H1 (cell line): Measurements from ENCODE around the gene LEMD1. TPM values are rescaled to one million over a fixed set of nuclear protein-coding genes. Genes with fewer than 3 reads are reported as not detected.

Experiments used
- CTCF ChIA-PET: fragments of 300-600 bp; sonication (Branson Sonifier 250); formaldehyde crosslinking; loops from one replicate; lab custom pipeline; 2021; ENCODE audit not compliant: partially characterized antibody; lab: Charles Lee
- POLR2A ChIA-PET: fragments of 300-600 bp; sonication (Branson Sonifier 250); formaldehyde crosslinking; loops from one replicate; lab custom pipeline; 2021; ENCODE audit warnings: inconsistent platforms; ENCODE audit not compliant: partially characterized antibody; lab: Charles Lee
- DNase-seq, 2 experiments: peaks; one replicate each; pipeline versions ENCODE4 v3.0.0 to v3.0.0-alpha.2; 2010 to 2022; ENCODE audit warnings: low spot score in 2 of 2, low read depth in 1 of 2, mixed read lengths in 1 of 2
- FAIRE-seq: peaks from 2 replicates; lab custom pipeline; 2011; peaks lifted over from hg19 to GRCh38; lab: Jason Lieb, UNC
- H2AFZ ChIP-seq: 2 replicates; pipeline ENCODE4 v1.8.1; 2012; ENCODE audit warnings: low read length, inconsistent platforms
- H2AK5ac ChIP-seq: 2 replicates; pipeline ENCODE4 v1.6.1; 2013; ENCODE audit warnings: low read depth, low read length
- H2BK120ac ChIP-seq: replicated peaks from 2 replicates; pipeline ENCODE3; 2013; ENCODE audit warnings: low read depth, low read length, inconsistent platforms
- H2BK12ac ChIP-seq: 2 replicates; pipeline ENCODE4 v1.6.1; 2013; ENCODE audit warnings: low read depth, low read length
- H2BK15ac ChIP-seq: 2 replicates; pipeline ENCODE4 v1.6.1; 2013; ENCODE audit warnings: low read length
- H2BK20ac ChIP-seq: 2 replicates; pipeline ENCODE4 v1.6.1; 2013; ENCODE audit warnings: low read length
- H2BK5ac ChIP-seq: 2 replicates; pipeline ENCODE4 v1.6.1; 2013; ENCODE audit warnings: low read depth, low read length
- H3K14ac ChIP-seq: 2 replicates; pipeline ENCODE4 v1.6.1; 2013; ENCODE audit warnings: inconsistent platforms; ENCODE audit not compliant: insufficient read length
- H3K18ac ChIP-seq: 2 replicates; pipeline ENCODE4 v1.6.1; 2013; ENCODE audit warnings: low read length; ENCODE audit errors: extremely low read depth
- H3K23ac ChIP-seq: 2 replicates; pipeline ENCODE4 v1.6.1; 2013; ENCODE audit warnings: inconsistent platforms; ENCODE audit not compliant: insufficient read length
- H3K23me2 ChIP-seq: 2 replicates; pipeline ENCODE4 v1.6.1; 2013; ENCODE audit warnings: low read depth, low read length
- H3K27ac ChIP-seq: 2 replicates; pipeline ENCODE4 v1.6.1; 2011; ENCODE audit warnings: low read depth, low read length, inconsistent platforms
- H3K27me3 ChIP-seq, 4 experiments: replicated peaks in 1 of 4; 1 replicate in 1 of 4; 2 replicates in 3 of 4; pipeline versions ENCODE4 v1.6.1 to v1.8.1; 2011 to 2013; ENCODE audit warnings: low read length in 3 of 4, mild to moderate bottlenecking in 3 of 4, inconsistent platforms in 2 of 4, mixed read lengths in 2 of 4, moderate library complexity in 1 of 4; ENCODE audit not compliant: control insufficient read depth in 3 of 4, insufficient read depth in 3 of 4; ENCODE audit errors: extremely low read depth in 1 of 4
- H3K36me3 ChIP-seq, 4 experiments: 2 replicates each; pipeline versions ENCODE4 v1.6.1 to v1.8.1; 2011 to 2013; ENCODE audit warnings: mild to moderate bottlenecking in 4 of 4, low read length in 3 of 4, moderate library complexity in 2 of 4, control low read depth in 1 of 4, inconsistent platforms in 1 of 4; ENCODE audit not compliant: insufficient read depth in 4 of 4, control insufficient read depth in 2 of 4
- H3K4ac ChIP-seq: replicated peaks from 2 replicates; pipeline ENCODE3; 2013; ENCODE audit warnings: low read length, low read depth, mixed read lengths, inconsistent platforms; ENCODE audit not compliant: insufficient read length
- H3K4me1 ChIP-seq, 4 experiments: replicated peaks in 1 of 4; 1 replicate in 1 of 4; 2 replicates in 3 of 4; pipeline versions ENCODE4 v1.6.1 to v1.8.1; 2011 to 2013; ENCODE audit warnings: low read length in 3 of 4, inconsistent platforms in 2 of 4, mixed read lengths in 1 of 4; ENCODE audit not compliant: insufficient read depth in 4 of 4, control insufficient read depth in 3 of 4
- H3K4me2 ChIP-seq, 2 experiments: 2 replicates each; pipeline versions ENCODE4 v1.6.1 to v1.8.1; 2011 to 2013; ENCODE audit warnings: low read depth in 2 of 2, low read length in 2 of 2, control low read depth in 1 of 2, inconsistent platforms in 1 of 2, mild to moderate bottlenecking in 1 of 2; ENCODE audit not compliant: insufficient read depth in 1 of 2
- H3K4me3 ChIP-seq, 4 experiments: fragments of 200-600, 300-600 bp in 1 of 4; sonication (generic), shearing (Covaris generic), sonication (Bioruptor Twin) in 1 of 4; 2 replicates each; pipeline versions ENCODE4 v1.5.1 to v1.8.1; 2011 to 2016; ENCODE audit warnings: low read length in 4 of 4, low read depth in 3 of 4, control low read depth in 2 of 4, inconsistent platforms in 2 of 4, mild to moderate bottlenecking in 2 of 4, mixed read lengths in 1 of 4, moderate library complexity in 1 of 4; ENCODE audit not compliant: insufficient read depth in 2 of 4; ENCODE audit errors: extremely low read depth in 1 of 4
- H3K56ac ChIP-seq: replicated peaks from 2 replicates; pipeline ENCODE3; 2013; ENCODE audit warnings: low read depth, mild to moderate bottlenecking, mixed read lengths, low read length, inconsistent platforms; ENCODE audit not compliant: insufficient read length
- H3K79me1 ChIP-seq: 2 replicates; pipeline ENCODE4 v1.6.1; 2013; ENCODE audit warnings: low read depth, low read length, control low read depth
- H3K79me2 ChIP-seq, 2 experiments: 2 replicates each; pipeline versions ENCODE4 v1.6.1 to v1.8.1; 2012 to 2013; ENCODE audit warnings: low read length in 2 of 2, mild to moderate bottlenecking in 2 of 2, inconsistent platforms in 1 of 2; ENCODE audit not compliant: insufficient read depth in 2 of 2, control insufficient read depth in 1 of 2
- H3K9ac ChIP-seq, 4 experiments: replicated peaks in 1 of 4; 1 replicate in 1 of 4; 2 replicates in 3 of 4; pipeline versions ENCODE4 v1.6.1 to v1.8.1; 2011 to 2013; ENCODE audit warnings: low read depth in 3 of 4, low read length in 3 of 4, control low read depth in 2 of 4, mild to moderate bottlenecking in 2 of 4, moderate library complexity in 2 of 4, inconsistent platforms in 1 of 4; ENCODE audit errors: extremely low read depth in 1 of 4
- H3K9me3 ChIP-seq, 2 experiments: 2 replicates each; pipeline versions ENCODE4 v1.6.1 to v1.8.1; 2012 to 2013; ENCODE audit warnings: mild to moderate bottlenecking in 2 of 2, moderate library complexity in 2 of 2, control low read depth in 1 of 2, inconsistent platforms in 1 of 2, low read depth in 1 of 2, low read length in 1 of 2, mixed read lengths in 1 of 2; ENCODE audit not compliant: insufficient read depth in 2 of 2
- H4K20me1 ChIP-seq, 2 experiments: replicated peaks in 1 of 2; 2 replicates each; pipeline versions ENCODE3 to v1.8.1; 2011 to 2013; ENCODE audit warnings: inconsistent platforms in 2 of 2, low read length in 2 of 2, mild to moderate bottlenecking in 1 of 2; ENCODE audit not compliant: insufficient read depth in 2 of 2, control insufficient read depth in 1 of 2
- H4K5ac ChIP-seq: 2 replicates; pipeline ENCODE4 v1.6.1; 2013; ENCODE audit warnings: low read length, low read depth, mixed read lengths, inconsistent platforms; ENCODE audit not compliant: insufficient read length
- H4K8ac ChIP-seq: 2 replicates; pipeline ENCODE4 v1.8.0; 2013; ENCODE audit warnings: mild to moderate bottlenecking, moderate library complexity, low read length, inconsistent platforms; ENCODE audit not compliant: insufficient read depth; ENCODE audit errors: extremely low read depth
- H4K91ac ChIP-seq: replicated peaks from 2 replicates; pipeline ENCODE3; 2013; ENCODE audit warnings: low read length, mixed read lengths, inconsistent platforms; ENCODE audit not compliant: insufficient read length
- CBX5 ChIP-seq: fragments of 300-800, 300-1000 bp; sonication (generic); IDR thresholded peaks from 2 replicates; pipeline ENCODE4 v1.7.1; 2016; ENCODE audit warnings: antibody characterized with exemption, low read length, low read depth
- CBX8 ChIP-seq: fragments of 300-800, 300-1000 bp; sonication (generic); IDR thresholded peaks from 2 replicates; pipeline ENCODE4 v1.7.1; 2016; ENCODE audit warnings: low read depth, low read length, borderline replicate concordance
- CHD1 ChIP-seq: IDR thresholded peaks from 2 replicates; pipeline ENCODE4 v1.6.1; 2012; ENCODE audit warnings: low read depth, low read length, improper control_type of control experiment
- CHD2 ChIP-seq: IDR thresholded peaks from 2 replicates; pipeline ENCODE4 v1.6.1; 2012; ENCODE audit warnings: low read length, improper control_type of control experiment
- FOSL1 ChIP-seq: IDR thresholded peaks from 2 replicates; pipeline ENCODE4 v1.6.1; 2011; ENCODE audit warnings: mild to moderate bottlenecking, low read depth, low read length, moderate library complexity; ENCODE audit not compliant: insufficient read depth
- JUND ChIP-seq: IDR thresholded peaks from 2 replicates; pipeline ENCODE4 v1.6.1; 2011; ENCODE audit warnings: mild to moderate bottlenecking, improper control_type of control experiment, low read length
- NANOG ChIP-seq: IDR thresholded peaks from 2 replicates; pipeline ENCODE4 v1.6.1; 2011; ENCODE audit warnings: low read length, low read depth, mild to moderate bottlenecking, inconsistent platforms; ENCODE audit not compliant: insufficient read depth, poor library complexity, severe bottlenecking
- RXRA ChIP-seq: IDR thresholded peaks from 2 replicates; pipeline ENCODE4 v1.6.1; 2011; ENCODE audit warnings: low read depth, mild to moderate bottlenecking, low read length, moderate library complexity; ENCODE audit not compliant: insufficient read depth
- SIN3A ChIP-seq, 2 experiments: IDR thresholded peaks in 1 of 2; conservative IDR thresholded peaks in 1 of 2; 2 replicates each; pipeline ENCODE4 v1.6.1; 2011 to 2012; ENCODE audit warnings: low read length in 2 of 2, improper control_type of control experiment in 1 of 2, low read depth in 1 of 2, mild to moderate bottlenecking in 1 of 2
- SIX5 ChIP-seq: IDR thresholded peaks from 2 replicates; pipeline ENCODE4 v1.6.1; 2011; ENCODE audit warnings: mild to moderate bottlenecking, low read depth, low read length
- SP1 ChIP-seq: IDR thresholded peaks from 2 replicates; pipeline ENCODE4 v1.6.1; 2011; ENCODE audit warnings: low read depth, low read length
- SRF ChIP-seq: IDR thresholded peaks from 2 replicates; pipeline ENCODE4 v1.6.1; 2011; ENCODE audit warnings: mild to moderate bottlenecking, low read depth, low read length, moderate library complexity
- SUZ12 ChIP-seq: fragments of 200-600 bp; sonication (generic); IDR thresholded peaks from 2 replicates; pipeline ENCODE4 v1.6.1; 2012; ENCODE audit warnings: mild to moderate bottlenecking, inconsistent platforms, low read length, moderate library complexity, mixed read lengths
- ZNF274 ChIP-seq: IDR thresholded peaks from 2 replicates; pipeline ENCODE4 v1.7.0; 2012; ENCODE audit warnings: low read length, borderline replicate concordance; ENCODE audit errors: extremely low read depth
- WGBS, 2 experiments: shearing (Covaris generic) in 1 of 2; methylation state at CpG; one replicate each; pipeline versions ENCODE4 v1.1.6 to v1.1.7; 2013 to 2015; ENCODE audit warnings: low lambda C conversion rate in 2 of 2, mixed read lengths in 2 of 2, inconsistent platforms in 1 of 2, low coverage in 1 of 2, missing lambda C conversion rate in 1 of 2; ENCODE audit not compliant: insufficient replicate concordance in 2 of 2, insufficient coverage in 1 of 2, insufficient read length in 1 of 2; ENCODE audit errors: extremely low coverage in 1 of 2, missing lambda C conversion rate in 1 of 2; 5-methylcytosine and 5-hydroxymethylcytosine counted together
- polyA plus RNA-seq, 7 experiments: library from polyadenylated mRNA; depleted of rRNA in 3 of 7; stranded (reverse) in 5 of 7; unstranded in 2 of 7; fragments of >200 nt in 5 of 7; fragments of 200-250 nt in 2 of 7; gene quantifications; 1 replicate in 5 of 7; 2 replicates in 1 of 7; 4 replicates in 1 of 7; pipeline versions ENCODE4 v1.2.1 to v1.2.3, GENCODE V29; 2011 to 2013; ENCODE audit warnings: missing spikeins in 2 of 7, mixed read lengths in 2 of 7
- total RNA-seq: library from RNA; stranded (reverse); fragmentation: NEBNext Ultra II Directional; extraction: Animal tissue kit (Norgen Biotek cat#: 25700); gene quantifications from 2 replicates; pipeline ENCODE4 v1.2.1, GENCODE V29; 2021

Gene LEMD1
- total and polyA plus RNA-seq, 2 of the 8 experiments (the other 6 are each of a cell fraction or from before 2014, with no cell fraction given): 10.0 to 10.5 TPM

- H4K5ac ChIP-seq: no peak overlapping the region
- peaks cover 3 to 14% of the 10 kb centered on the region in 2 experiments; a peak in 3 of 4 replicates for H3K9me3 ChIP-seq
- H2AK5ac ChIP-seq: no peak overlapping the region
- no peak overlapping the region for H2BK120ac ChIP-seq
- no peaks in the 10 kb centered on the region for H3K79me1 ChIP-seq
- no peaks in the 10 kb centered on the region for H4K20me1 ChIP-seq
- no peaks in the 10 kb centered on the region for H3K23me2 ChIP-seq
- FAIRE-seq: no peak
- CTCF ChIA-PET: interaction anchor here (0.9 to 12.3 kb wide), 12 partner anchors 12 to 118 kb away, joined by 3 to 146 read pairs (median 5); no protein-coding TSS in a partner anchor
- WGBS, 2 experiments: 85% methylated on average over 4 of the region's 5 CpGs; no CpG with 5 or more reads in 1 of the 2 experiments
- no peak overlapping the region for H2BK20ac ChIP-seq
- no peaks in the 10 kb centered on the region for H3K79me2 ChIP-seq
- POLR2A ChIA-PET: no interaction called here
- H3K36me3 ChIP-seq: no peaks in the 10 kb centered on the region
- no peak overlapping the region for H3K27ac ChIP-seq
- no peak overlapping the region for H3K4me2 ChIP-seq
- H3K18ac ChIP-seq: no peak overlapping the region
- H4K91ac ChIP-seq: no peak overlapping the region
- H3K4me1 ChIP-seq: no peaks in the 10 kb centered on the region
- H3K23ac ChIP-seq: no peak overlapping the region
- no peak for DNase-seq
- no peak overlapping the region for H3K4ac ChIP-seq
- H2BK15ac ChIP-seq: no peak overlapping the region
- no peak overlapping the region for H4K8ac ChIP-seq
- no peak overlapping the region for H3K56ac ChIP-seq
- H3K4me3 ChIP-seq: no peak overlapping the region
- no peak overlapping the region for H3K14ac ChIP-seq
- H3K9ac ChIP-seq: no peak overlapping the region
- H2AFZ ChIP-seq: no peak overlapping the region
- peaks cover 0 to 1% (median 0%) of the 10 kb centered on the region in 4 experiments; a peak in 1 of 7 replicates for H3K27me3 ChIP-seq
- no peak overlapping the region for H2BK12ac ChIP-seq
- no peak overlapping the region for H2BK5ac ChIP-seq
- TF ChIP-seq SIX5: no peak
- TF ChIP-seq SRF: no peak
- TF ChIP-seq FOSL1: no peak
- TF ChIP-seq CBX8: no peak
- no peak for TF ChIP-seq RXRA
- no peak for TF ChIP-seq ZNF274
- TF ChIP-seq SUZ12: no peak
- TF ChIP-seq CBX5: no peak
- no peak for TF ChIP-seq JUND
- TF ChIP-seq SP1: no peak
- no peak for TF ChIP-seq CHD1
- no peak for TF ChIP-seq CHD2
- no peak for TF ChIP-seq SIN3A (conservative IDR thresholded peaks at IDR 0.05 in 1 of 2, IDR thresholded peaks at IDR 0.05 in 1 of 2; ENCODE audit: low read depth in 1 of 2, low read length in 2 of 2)
- no peak for TF ChIP-seq NANOG
Observed at GRCh38 chr1:205410581-205411298, 11.1 kb downstream of the LEMD1 start.
